ENCODE data around the gene DRC3. TPM values are rescaled to one million over a fixed set of nuclear protein-coding genes. Genes with fewer than 3 reads are reported as not detected.
A peak's percentile ranks its signal among the peaks of the same experiment; 100 is the strongest.

DRC3 gene
- total RNA-seq, 2 donors from 2014 or later, result 2.0 to 2.6 TPM

- Mint-ChIP-seq H3K36me3 (ENCODE audit: low read depth) (peaks cover 3% of the 10 kb centered on the region), H3K27ac (peak overlapping the region; percentile 93), H3K4me3 (peak overlapping the region; percentile 92), H3K4me1 (peaks cover 52% of the 10 kb centered on the region), H3K9me3 (no peaks in the 10 kb centered on the region), H3K27me3 (ENCODE audit: insufficient read depth) (no peaks in the 10 kb centered on the region)
- TF ChIP-seq CTCF (conservative IDR thresholded peaks at IDR 0.05), result no peak
- H3K36me3 ChIP-seq (ENCODE audit: control insufficient read depth, insufficient read depth, low read length), result peaks cover 35% of the 10 kb centered on the region
- no peak overlapping the region for H3K27ac ChIP-seq (ENCODE audit: low read depth, low read length)
- H3K4me1 ChIP-seq (ENCODE audit: control insufficient read depth, insufficient read depth, low read length), result peaks cover 7% of the 10 kb centered on the region
- peak; percentile 88 for DNase-seq
- H3K27me3 ChIP-seq (ENCODE audit: control insufficient read depth, insufficient read depth, low read length, poor library complexity, severe bottlenecking), result no peaks in the 10 kb centered on the region
- H3K9me3 ChIP-seq (ENCODE audit: control insufficient read depth, low read length), result no peaks in the 10 kb centered on the region
- H3K9ac ChIP-seq (ENCODE audit: extremely low read depth, low read length, poor library complexity, severe bottlenecking), result peak overlapping the region; percentile 72
- 1% methylated on average over 17 to 73 of the region's 81 CpGs for WGBS, 2 experiments (ENCODE audit: insufficient coverage in 1 of 2, insufficient read length in 1 of 2)
- H3K4me3 ChIP-seq (ENCODE audit: low read length), result peak overlapping the region; percentile 97
These were observed 67.0 kb downstream of the DRC3 start for GRCh38 chr17:18039535-18040260.

DNA sequence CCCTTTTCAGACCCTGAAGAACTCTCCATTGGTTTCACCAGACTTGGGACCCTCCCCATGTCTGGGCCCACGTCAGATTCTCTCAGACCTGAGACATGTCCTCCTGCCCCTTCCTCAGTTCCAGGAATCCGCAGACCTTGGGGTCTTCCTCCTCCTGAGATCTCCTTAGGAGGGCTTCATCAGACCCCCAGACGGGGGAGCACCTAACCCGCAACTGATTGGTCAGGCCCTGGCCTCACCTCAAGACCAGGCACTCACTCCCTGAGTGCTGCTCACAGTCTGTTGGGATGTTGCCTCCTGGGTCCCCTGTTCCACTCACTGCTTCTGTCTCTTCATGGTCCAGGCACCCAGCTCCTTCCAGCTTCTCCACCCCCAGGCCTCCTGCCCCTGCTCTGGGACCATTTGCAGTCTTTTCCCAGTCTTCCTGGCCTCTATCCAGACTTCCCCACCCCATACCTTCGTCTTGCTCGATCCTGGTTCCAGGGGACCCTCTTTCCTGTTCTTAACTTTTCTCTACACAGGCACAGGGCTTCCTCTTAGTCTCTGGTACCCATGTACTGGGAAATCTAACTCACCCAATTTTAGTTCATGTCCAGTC lies 67.7 kb downstream of the DRC3 start:
- Histone ChIP-seq H3K9me3 (ENCODE audit: control insufficient read depth, low read length) (no peaks in the 10 kb centered on the region), H3K36me3 (ENCODE audit: control insufficient read depth, insufficient read depth, low read length) (peaks cover 37% of the 10 kb centered on the region), H3K9ac (ENCODE audit: extremely low read depth, low read length, poor library complexity, severe bottlenecking) (peak overlapping the region; percentile 72), H3K4me1 (ENCODE audit: control insufficient read depth, insufficient read depth, low read length) (peaks cover 7% of the 10 kb centered on the region), H3K27ac (ENCODE audit: low read depth, low read length) (no peak overlapping the region), H3K4me3 (ENCODE audit: low read length) (peak overlapping the region; percentile 97), H3K27me3 (ENCODE audit: control insufficient read depth, insufficient read depth, low read length, poor library complexity, severe bottlenecking) (no peaks in the 10 kb centered on the region)
- WGBS, 2 experiments (ENCODE audit: insufficient coverage in 1 of 2, insufficient read length in 1 of 2), result 41 to 63% methylated on average over 4 to 6 of the region's 6 CpGs
- TF ChIP-seq CTCF (conservative IDR thresholded peaks at IDR 0.05), result no peak
- Mint-ChIP-seq H3K9me3 (no peaks in the 10 kb centered on the region), H3K27ac (peak overlapping the region; percentile 93), H3K4me3 (peak overlapping the region; percentile 92), H3K4me1 (peaks cover 52% of the 10 kb centered on the region), H3K27me3 (ENCODE audit: insufficient read depth) (no peaks in the 10 kb centered on the region), H3K36me3 (ENCODE audit: low read depth) (peaks cover 10% of the 10 kb centered on the region)
- peak; percentile 80 for DNase-seq

DNA sequence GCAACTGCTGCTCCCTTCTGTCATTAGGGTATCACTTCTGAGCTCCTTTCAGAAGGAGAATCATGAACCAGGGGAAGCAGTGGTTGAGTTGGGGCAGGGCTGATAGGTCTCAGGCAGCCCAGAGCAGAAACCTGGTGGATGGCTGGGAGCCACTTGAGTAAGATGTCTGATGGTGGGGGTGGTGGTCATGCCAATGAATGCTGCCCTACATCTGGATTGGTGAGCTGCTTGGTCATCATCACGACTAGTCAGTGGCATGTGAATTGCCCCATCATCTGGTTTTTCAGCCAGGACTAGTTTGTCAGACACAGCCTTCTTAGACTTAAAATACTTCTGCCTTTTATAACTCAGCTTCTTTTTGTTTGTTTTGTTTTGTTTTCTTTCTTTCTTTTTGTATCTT lies 69.1 kb downstream of the DRC3 start:
- H3K27me3 Mint-ChIP-seq (ENCODE audit: insufficient read depth), result no peaks in the 10 kb centered on the region

More for the DNA sequence above, 69.1 kb downstream of the DRC3 start:
- DNase-seq, result no peak
- H3K9ac ChIP-seq (ENCODE audit: extremely low read depth, low read length, poor library complexity, severe bottlenecking), result no peak overlapping the region
- peaks cover 7% of the 10 kb centered on the region for H3K4me1 ChIP-seq (ENCODE audit: control insufficient read depth, insufficient read depth, low read length)
- Mint-ChIP-seq H3K9me3 (no peaks in the 10 kb centered on the region), H3K4me1 (peaks cover 42% of the 10 kb centered on the region), H3K4me3 (peak overlapping the region; percentile 92), H3K27ac (no peak overlapping the region), H3K36me3 (ENCODE audit: low read depth) (peaks cover 21% of the 10 kb centered on the region)
- no peaks in the 10 kb centered on the region for H3K9me3 ChIP-seq (ENCODE audit: control insufficient read depth, low read length)
- peak overlapping the region; percentile 97 for H3K4me3 ChIP-seq (ENCODE audit: low read length)
- no peak overlapping the region for H3K27ac ChIP-seq (ENCODE audit: low read depth, low read length)
- no peak for TF ChIP-seq CTCF (conservative IDR thresholded peaks at IDR 0.05)
- peaks cover 47% of the 10 kb centered on the region for H3K36me3 ChIP-seq (ENCODE audit: control insufficient read depth, insufficient read depth, low read length)
- 89% methylated on average over 1 of the region's 1 CpG; no CpG with 5 or more reads in 1 of the 2 experiments for WGBS, 2 experiments (ENCODE audit: insufficient coverage in 1 of 2, insufficient read length in 1 of 2)
- no peaks in the 10 kb centered on the region for H3K27me3 ChIP-seq (ENCODE audit: control insufficient read depth, insufficient read depth, low read length, poor library complexity, severe bottlenecking)
